Activated CD4-positive, alpha-beta T cell treated with anti-CD3 and anti-CD28 coated beads, Interleukin-2, amount 10 ng/mL, durations not matched to agents 7 days and 5 days (primary cell): Measurements from ENCODE around the gene PNPLA3. TPM values are rescaled to one million over a fixed set of nuclear protein-coding genes. Genes with fewer than 3 reads are reported as not detected.
"Not testable (repeated sequence)": the region's sequence is repeated elsewhere in the genome, so short reads cannot be mapped to it uniquely, and the experiment has no call there.

Experiments
- CTCF ChIA-PET: fragments of 350-600 bp; sonication (Branson Sonifier 250); formaldehyde crosslinking; loops from one replicate; lab custom pipeline; 2021; ENCODE audit warnings: antibody characterized with exemption; lab: Charles Lee
- POLR2A ChIA-PET: fragments of 350-600 bp; sonication (Branson Sonifier 250); formaldehyde crosslinking; loops from one replicate; lab custom pipeline; 2021; ENCODE audit warnings: antibody characterized with exemption; lab: Charles Lee
- DNase-seq: peaks from one replicate; pipeline ENCODE4 v3.0.0-alpha.2; 2020
- H3K27ac Mint-ChIP-seq: one replicate; pipeline ENCODE4 v1.8.0; 2021; ENCODE audit warnings: mild to moderate bottlenecking, moderate library complexity, mixed read lengths
- H3K27me3 Mint-ChIP-seq: one replicate; pipeline ENCODE4 v1.8.0; 2021; ENCODE audit warnings: mixed read lengths
- H3K36me3 Mint-ChIP-seq: one replicate; pipeline ENCODE4 v1.8.0; 2021; ENCODE audit warnings: low read depth, mixed read lengths
- H3K4me1 Mint-ChIP-seq: one replicate; pipeline ENCODE4 v1.8.0; 2021; ENCODE audit warnings: mixed read lengths
- H3K4me3 Mint-ChIP-seq: one replicate; pipeline ENCODE4 v1.8.0; 2021; ENCODE audit warnings: mild to moderate bottlenecking, moderate library complexity, mixed read lengths
- H3K9me3 Mint-ChIP-seq: one replicate; pipeline ENCODE4 v1.8.0; 2021; ENCODE audit warnings: mixed read lengths
- total RNA-seq, 2 experiments: library from RNA; stranded (reverse); gene quantifications; one replicate each; pipeline ENCODE4 v1.2.3, GENCODE V29; 2021

PNPLA3 gene
- total RNA-seq, 2 experiments from 2014 or later: not detected

DNA sequence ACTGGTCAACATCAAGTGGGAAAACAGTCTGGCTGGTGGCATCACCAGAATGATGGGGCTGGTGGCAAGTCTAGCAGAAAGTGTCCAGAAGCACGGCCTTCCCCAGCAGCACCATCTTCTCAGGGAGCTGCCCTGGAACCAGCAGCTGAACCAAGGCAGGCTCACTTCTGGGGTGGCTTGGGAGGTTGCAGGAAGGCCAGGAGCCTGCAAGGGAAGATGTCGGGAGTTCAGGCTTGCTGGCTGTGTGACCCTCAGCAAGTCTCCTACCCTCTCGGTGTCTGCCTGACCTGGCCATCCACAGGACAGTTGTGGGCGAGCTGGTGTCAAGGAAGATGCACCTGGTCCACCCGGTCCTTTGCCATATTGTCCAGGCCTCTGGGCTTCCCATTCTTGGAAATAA lies 29.5 kb upstream of the PNPLA3 start:
- H3K4me3 Mint-ChIP-seq: no peak overlapping the region
- H3K27ac Mint-ChIP-seq: no peak overlapping the region
- peaks cover 28% of the 10 kb centered on the region for H3K27me3 Mint-ChIP-seq
- no peaks in the 10 kb centered on the region for H3K9me3 Mint-ChIP-seq
- ChIA-PET POLR2A (no interaction called here), CTCF (interaction anchor here (2.2 kb wide), 1 partner anchor 11 kb away, joined by 5 read pairs; no protein-coding TSS in a partner anchor)
- DNase-seq: no peak
- H3K4me1 Mint-ChIP-seq: no peaks in the 10 kb centered on the region
- no peaks in the 10 kb centered on the region for H3K36me3 Mint-ChIP-seq

DNA sequence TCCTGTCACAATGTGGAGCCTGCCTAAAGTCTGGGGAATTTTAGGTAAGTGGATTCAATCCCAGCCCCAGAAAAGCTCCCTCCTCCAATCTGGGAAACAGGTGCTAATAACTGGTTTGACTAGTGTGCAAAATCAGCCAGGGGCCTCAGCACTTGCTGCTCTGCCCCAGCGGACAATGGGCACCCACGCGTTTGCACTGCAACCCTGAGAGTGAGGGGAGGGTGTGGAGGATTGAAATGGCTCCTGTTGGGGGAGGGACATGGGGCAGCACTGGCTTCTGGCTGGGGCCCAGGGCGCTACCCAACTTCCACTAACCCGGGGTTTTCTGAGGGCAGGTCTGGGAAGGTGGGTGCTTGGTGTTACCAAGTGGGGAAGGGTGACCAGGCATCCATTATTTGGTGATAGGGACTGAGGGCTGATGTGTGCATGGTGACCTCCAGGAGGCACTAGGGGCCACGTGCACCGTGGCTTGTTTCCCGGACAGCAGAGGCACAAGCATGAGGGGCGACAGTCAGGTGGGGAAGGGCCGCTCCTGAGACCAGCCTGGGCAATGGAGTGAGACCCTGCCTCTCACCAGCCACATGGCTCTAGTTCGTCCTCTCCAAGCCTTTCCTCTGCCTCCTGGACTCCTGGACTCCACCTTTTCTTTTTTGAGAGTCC lies 27.5 kb upstream of the PNPLA3 start:
- no peak overlapping the region for H3K27ac Mint-ChIP-seq
- no peaks in the 10 kb centered on the region for H3K9me3 Mint-ChIP-seq
- H3K4me1 Mint-ChIP-seq: no peaks in the 10 kb centered on the region
- no peak overlapping the region for H3K4me3 Mint-ChIP-seq
- CTCF ChIA-PET: no interaction called here
- no peak for DNase-seq
- no peaks in the 10 kb centered on the region for H3K36me3 Mint-ChIP-seq
- H3K27me3 Mint-ChIP-seq: peaks cover 17% of the 10 kb centered on the region
- POLR2A ChIA-PET: no interaction called here

DNA sequence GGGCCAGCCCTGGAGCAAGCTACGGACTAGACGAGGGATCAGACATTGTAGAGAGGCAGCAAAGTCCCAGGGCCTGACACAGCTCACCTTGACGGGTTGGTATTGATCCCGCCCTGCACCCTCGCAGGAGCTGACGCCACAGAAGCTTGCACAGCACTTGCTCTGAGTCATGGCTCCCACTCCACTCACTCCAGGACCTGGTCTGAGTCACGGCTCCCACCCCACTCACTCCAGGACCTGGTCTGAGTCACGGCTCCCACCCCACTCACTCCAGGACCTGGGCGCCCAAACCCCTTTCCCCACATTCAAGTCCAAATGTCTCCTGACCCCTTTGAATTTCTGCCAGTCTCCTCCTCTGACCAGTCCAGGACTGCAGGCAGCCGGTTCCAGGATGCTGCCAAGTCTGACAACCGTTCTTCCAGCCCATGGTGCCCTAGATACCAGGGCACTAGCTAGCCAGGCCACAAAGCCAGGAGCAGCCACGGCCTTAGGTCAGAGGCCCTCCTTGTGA lies 25.8 kb upstream of the PNPLA3 start:
- Mint-ChIP-seq H3K9me3 (no peaks in the 10 kb centered on the region), H3K36me3 (no peaks in the 10 kb centered on the region), H3K4me1 (no peaks in the 10 kb centered on the region), H3K4me3 (no peak overlapping the region), H3K27ac (no peak overlapping the region), H3K27me3 (peaks cover 5% of the 10 kb centered on the region)
- DNase-seq: no peak
- ChIA-PET POLR2A (no interaction called here), CTCF (interaction anchor here (1.4 kb wide), 1 partner anchor 12 kb away, joined by 4 read pairs; no protein-coding TSS in a partner anchor)

DNA sequence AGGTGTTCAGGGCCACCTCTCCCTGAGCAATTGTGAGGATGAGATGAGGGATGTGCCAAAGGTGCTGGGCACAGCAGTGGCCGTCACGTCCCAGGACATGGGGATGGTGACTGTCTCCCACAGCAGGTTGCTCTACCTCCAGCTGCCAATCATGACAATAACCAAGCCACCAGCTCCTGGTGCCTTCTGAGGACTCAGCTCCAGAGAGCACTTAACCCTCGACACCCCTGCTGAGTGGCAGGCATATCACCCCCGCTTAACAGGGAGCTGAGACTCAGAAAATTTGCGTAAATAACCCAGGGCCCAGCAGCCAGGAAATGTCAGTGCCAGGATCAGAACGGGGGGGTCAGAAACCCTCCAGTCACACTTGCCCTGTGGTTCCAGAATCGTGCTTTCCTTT lies 23.4 kb upstream of the PNPLA3 start:
- Mint-ChIP-seq H3K4me1 (no peaks in the 10 kb centered on the region), H3K4me3 (no peak overlapping the region), H3K27ac (no peak overlapping the region), H3K36me3 (no peaks in the 10 kb centered on the region), H3K9me3 (no peaks in the 10 kb centered on the region), H3K27me3 (no peaks in the 10 kb centered on the region)
- DNase-seq: no peak
- ChIA-PET CTCF (no interaction called here), POLR2A (no interaction called here)

DNA sequence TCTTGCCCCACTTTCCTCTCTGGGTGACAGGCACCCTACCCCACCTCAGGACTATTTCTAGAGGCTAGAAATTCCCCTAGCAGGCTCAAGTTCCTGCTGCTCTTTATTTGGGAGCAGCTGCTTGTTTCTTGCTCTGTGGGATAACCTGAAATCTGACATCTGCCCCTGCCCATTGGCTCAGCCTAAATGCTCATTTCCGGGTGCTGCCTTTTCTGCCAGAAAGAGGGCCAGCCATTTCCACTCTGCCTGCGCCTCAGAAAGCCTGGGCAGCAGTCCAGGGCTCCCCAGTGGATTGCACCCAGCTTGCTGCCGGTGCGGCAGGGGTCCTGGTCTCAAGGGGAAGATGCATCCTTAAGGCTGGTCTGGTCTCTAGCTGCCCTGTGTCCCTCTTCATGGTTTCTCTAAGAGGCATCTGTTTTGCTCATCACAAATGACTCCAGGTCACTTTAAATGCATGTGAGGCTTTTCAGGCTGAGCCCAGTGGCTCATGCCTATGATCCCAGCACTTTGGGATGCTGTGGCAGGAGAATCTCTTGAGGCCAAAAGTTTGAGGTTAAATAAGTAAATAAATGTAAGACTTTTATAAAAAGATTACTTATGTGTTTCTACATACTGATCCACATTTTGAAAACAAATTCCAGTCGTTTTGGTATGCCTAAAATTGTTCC lies 21.5 kb upstream of the PNPLA3 start:
- no peaks in the 10 kb centered on the region for H3K4me1 Mint-ChIP-seq
- CTCF ChIA-PET: interaction anchor here (0.8 kb wide), 1 partner anchor 49 kb away, joined by 3 read pairs; no protein-coding TSS in a partner anchor
- no peaks in the 10 kb centered on the region for H3K36me3 Mint-ChIP-seq

DNA sequence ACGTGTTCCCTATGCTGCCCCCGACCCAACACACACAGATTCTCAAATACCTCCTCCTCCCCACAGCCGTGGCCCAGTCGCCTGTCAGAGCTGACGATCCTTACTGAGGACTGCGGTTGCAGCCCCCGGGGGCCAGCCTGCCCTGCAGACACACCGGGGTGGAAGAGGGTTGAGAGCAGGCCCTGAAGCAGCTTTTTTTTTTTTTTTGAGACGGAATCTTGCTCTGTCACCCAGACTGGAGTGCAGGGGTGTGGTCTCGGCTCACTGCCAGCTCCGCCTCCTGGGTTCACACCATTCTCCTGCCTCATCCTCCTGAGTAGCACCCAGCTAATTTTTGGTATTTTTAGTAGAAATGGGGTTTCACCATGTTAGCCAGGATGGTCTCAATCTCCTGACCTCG lies 20.6 kb upstream of the PNPLA3 start:
- H3K9me3 Mint-ChIP-seq, H3K27ac Mint-ChIP-seq, DNase-seq, H3K36me3 Mint-ChIP-seq, POLR2A ChIA-PET, H3K4me1 Mint-ChIP-seq, H3K27me3 Mint-ChIP-seq, H3K4me3 Mint-ChIP-seq: not testable (repeated sequence)
- CTCF ChIA-PET: interaction anchor here (1.0 kb wide), 1 partner anchor 18 kb away, joined by 4 read pairs; no protein-coding TSS in a partner anchor

More for the DNA sequence above, 21.5 kb upstream of the PNPLA3 start:
- H3K27ac Mint-ChIP-seq: no peak overlapping the region
- POLR2A ChIA-PET: no interaction called here
- DNase-seq: no peak
- H3K4me3 Mint-ChIP-seq: no peak overlapping the region
- no peaks in the 10 kb centered on the region for H3K9me3 Mint-ChIP-seq
- no peaks in the 10 kb centered on the region for H3K27me3 Mint-ChIP-seq

DNA sequence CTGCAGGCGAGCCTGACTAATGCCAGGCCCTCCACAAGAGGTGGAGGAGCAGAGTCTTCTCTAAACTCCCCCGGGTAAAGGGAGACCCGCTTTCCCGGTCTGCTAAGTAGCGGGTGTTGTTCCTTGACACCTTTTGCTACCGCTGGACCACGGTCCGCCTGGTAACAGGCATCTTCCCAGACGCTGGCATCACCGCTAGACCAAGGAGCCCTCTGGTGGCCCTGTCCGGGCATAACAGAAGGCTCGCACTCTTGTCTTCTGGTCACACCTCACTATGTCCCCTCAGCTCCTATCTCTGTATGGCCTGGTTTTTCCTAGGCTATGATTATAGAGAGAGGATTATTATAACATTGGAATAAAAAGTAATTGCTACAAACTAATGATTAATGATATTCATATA lies 19.2 kb upstream of the PNPLA3 start:
- H3K27me3 Mint-ChIP-seq, H3K27ac Mint-ChIP-seq, POLR2A ChIA-PET, H3K4me3 Mint-ChIP-seq, H3K9me3 Mint-ChIP-seq, CTCF ChIA-PET, H3K4me1 Mint-ChIP-seq, H3K36me3 Mint-ChIP-seq: not testable (repeated sequence)
- DNase-seq: peak; percentile 34

DNA sequence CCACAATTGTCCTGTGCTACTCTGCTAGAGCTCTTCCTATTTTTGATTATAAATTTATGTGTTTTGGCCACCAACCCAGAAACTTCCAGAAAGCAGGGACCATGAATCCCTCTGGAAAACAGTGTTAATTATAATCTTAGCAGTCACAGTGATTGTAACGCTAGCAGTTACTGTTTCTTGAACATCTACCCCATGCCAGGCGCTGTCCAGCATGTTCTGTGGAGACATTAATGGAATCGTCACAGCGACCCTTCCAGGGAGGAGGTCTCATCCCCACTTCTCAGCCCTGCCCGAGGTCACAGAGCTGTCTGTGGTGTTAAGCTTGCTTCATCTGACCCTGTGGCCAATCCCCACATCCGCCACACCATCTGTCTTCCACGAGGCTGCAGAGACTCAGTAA lies 17.9 kb upstream of the PNPLA3 start:
- H3K27ac Mint-ChIP-seq: no peak overlapping the region
- no peaks in the 10 kb centered on the region for H3K9me3 Mint-ChIP-seq
- no peaks in the 10 kb centered on the region for H3K4me1 Mint-ChIP-seq
- H3K36me3 Mint-ChIP-seq: no peaks in the 10 kb centered on the region
- H3K27me3 Mint-ChIP-seq: no peaks in the 10 kb centered on the region
- CTCF ChIA-PET: no interaction called here
- no peak for DNase-seq
- no peak overlapping the region for H3K4me3 Mint-ChIP-seq
- POLR2A ChIA-PET: no interaction called here

DNA sequence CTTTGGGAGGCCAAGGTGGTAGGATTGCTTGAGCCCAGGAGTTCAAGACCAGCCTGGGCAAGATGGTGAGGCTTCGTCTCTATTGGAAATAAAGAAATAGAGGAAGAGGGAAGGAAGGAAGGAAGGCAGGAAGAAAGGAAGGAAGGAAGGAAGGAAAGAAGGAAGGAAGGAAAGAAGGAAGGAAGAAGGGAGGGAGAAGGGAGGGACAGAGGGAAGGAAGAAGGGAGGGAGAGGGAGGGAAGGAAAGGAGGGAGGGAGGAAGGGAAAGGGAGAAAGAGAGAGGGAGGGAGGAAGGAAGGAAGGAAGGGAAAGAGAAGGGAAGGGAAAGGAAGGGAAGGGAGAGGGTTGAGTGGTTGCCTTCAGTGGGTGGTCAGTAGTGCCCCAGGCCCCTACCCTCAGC lies 13.9 kb upstream of the PNPLA3 start:
- Mint-ChIP-seq H3K27ac (no peak overlapping the region), H3K4me1 (no peaks in the 10 kb centered on the region), H3K36me3 (no peaks in the 10 kb centered on the region), H3K27me3 (peaks cover 14% of the 10 kb centered on the region), H3K9me3 (no peaks in the 10 kb centered on the region), H3K4me3 (no peak overlapping the region)
- ChIA-PET POLR2A (no interaction called here), CTCF (no interaction called here)
- no peak for DNase-seq

DNA sequence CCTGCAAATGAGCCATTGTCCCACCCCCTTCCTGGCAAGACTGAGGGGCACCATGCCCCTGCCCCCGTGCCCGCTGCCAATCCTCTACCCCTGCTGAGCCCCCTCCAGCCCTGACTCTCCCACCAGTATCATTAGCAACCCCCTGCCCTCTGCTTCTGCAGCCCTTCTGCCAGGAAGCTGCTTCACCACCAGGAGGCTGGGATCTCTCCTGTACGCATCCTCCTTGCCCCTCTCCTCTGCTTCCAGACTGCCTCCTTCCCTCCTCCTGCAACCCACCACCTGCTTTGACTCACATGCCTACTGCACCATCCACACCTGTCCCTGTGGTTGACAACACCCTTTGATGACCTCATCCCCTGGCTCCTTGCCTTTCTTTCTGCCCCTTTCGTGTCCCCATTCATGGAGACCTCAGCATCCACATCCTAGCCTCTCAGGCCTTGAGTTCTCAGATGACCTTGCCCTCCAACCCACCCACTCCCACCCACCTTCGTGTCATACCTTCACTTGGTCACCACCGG lies 13.4 kb upstream of the PNPLA3 start:
- no peaks in the 10 kb centered on the region for H3K4me1 Mint-ChIP-seq
- no peak overlapping the region for H3K4me3 Mint-ChIP-seq

DNA sequence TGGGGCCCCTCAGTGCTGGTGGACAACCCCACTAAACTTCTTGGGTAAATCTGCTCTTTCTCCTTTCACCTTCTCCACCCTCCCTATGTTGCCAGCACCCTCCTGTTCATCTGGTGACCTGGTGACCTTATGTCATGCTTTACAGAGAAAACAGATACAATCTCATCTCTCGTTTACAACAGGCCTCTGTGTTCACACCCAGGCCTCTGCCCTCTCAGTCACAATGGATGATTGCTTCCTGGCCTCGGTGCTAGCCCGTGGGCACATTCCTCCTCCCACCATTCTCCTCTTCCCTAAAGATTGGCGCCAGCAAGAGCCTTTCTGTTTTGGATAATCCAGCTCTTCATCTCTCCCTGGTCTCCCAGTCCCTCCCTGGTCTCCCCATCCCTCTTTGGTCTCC lies 12.3 kb upstream of the PNPLA3 start:
- no peak overlapping the region for H3K4me3 Mint-ChIP-seq
- H3K36me3 Mint-ChIP-seq: no peaks in the 10 kb centered on the region
- no peaks in the 10 kb centered on the region for H3K9me3 Mint-ChIP-seq
- H3K27ac Mint-ChIP-seq: no peak overlapping the region
- POLR2A ChIA-PET: no interaction called here
- CTCF ChIA-PET: no interaction called here
- peaks cover 14% of the 10 kb centered on the region for H3K27me3 Mint-ChIP-seq
- H3K4me1 Mint-ChIP-seq: no peaks in the 10 kb centered on the region
- no peak for DNase-seq

More for the DNA sequence above, 13.4 kb upstream of the PNPLA3 start:
- CTCF ChIA-PET: no interaction called here
- no peak for DNase-seq
- H3K27me3 Mint-ChIP-seq: peaks cover 14% of the 10 kb centered on the region
- no peak overlapping the region for H3K27ac Mint-ChIP-seq
- POLR2A ChIA-PET: no interaction called here
- H3K36me3 Mint-ChIP-seq: no peaks in the 10 kb centered on the region
- H3K9me3 Mint-ChIP-seq: no peaks in the 10 kb centered on the region

DNA sequence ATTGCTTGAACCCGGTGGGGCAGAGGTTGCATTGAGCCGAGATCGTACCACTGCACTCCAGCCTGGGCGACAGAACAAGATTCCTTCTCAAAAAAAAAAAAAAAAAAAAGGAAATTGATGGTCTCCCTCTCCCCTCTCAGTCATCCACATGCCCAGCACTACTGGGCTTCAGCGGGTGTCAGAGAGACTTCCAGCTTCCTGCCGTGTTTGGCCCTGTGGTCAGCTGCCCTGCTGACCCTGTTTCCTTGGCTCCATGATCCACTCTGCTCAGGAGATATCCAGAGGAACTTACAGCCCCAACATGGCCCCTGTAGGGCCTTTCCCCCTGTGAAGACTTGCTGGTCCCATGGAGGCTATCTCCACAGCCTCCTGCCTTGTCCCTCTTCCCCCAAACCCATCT lies 6.1 kb upstream of the PNPLA3 start:
- Mint-ChIP-seq H3K4me3 (no peak overlapping the region), H3K4me1 (no peaks in the 10 kb centered on the region)
- CTCF ChIA-PET: no interaction called here

More for the DNA sequence above, 6.1 kb upstream of the PNPLA3 start:
- H3K27ac Mint-ChIP-seq: no peak overlapping the region
- POLR2A ChIA-PET: no interaction called here
- H3K27me3 Mint-ChIP-seq: peaks cover 6% of the 10 kb centered on the region
- DNase-seq: no peak
- no peaks in the 10 kb centered on the region for H3K36me3 Mint-ChIP-seq
- H3K9me3 Mint-ChIP-seq: no peaks in the 10 kb centered on the region
